Measurements from ENCODE around the gene ADGRB2. TPM values are rescaled to one million over a fixed set of nuclear protein-coding genes. Genes with fewer than 3 reads are reported as not detected.

Gene ADGRB2
- total and polyA plus RNA-seq, 2 experiments from 2014 or later = 0.51 to 3.6 TPM

DNA sequence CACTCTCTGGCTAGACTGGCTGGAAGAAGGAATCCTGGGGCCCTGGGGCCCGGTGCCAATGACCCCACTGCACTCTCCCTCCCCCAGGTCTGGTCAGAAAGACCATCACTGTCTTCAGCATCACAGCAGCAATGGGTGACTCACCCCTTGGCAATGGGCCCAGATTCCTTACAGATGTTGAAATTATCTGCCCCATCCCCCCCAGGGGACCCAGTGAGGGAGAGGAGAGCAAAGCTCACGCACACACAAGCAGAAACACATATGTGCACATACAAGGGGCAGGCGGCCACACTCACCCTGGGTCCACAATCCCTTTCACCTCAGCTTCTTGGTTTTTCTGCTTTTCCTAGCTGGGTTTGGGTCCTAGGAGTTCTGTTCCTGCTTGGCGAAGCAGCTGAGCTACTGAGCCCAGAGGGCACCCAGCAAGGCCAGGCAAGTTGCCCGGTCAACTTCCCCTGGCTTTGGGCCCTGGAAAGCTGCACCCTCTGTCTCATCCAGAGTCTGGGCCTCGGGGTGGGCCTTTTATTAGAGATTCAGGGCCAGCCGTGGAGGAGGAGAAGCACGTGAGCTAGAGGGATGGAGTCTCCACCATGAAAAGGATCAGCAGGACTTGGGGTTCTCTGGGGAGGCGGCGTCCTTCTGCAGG, 62.9 kb downstream of the ADGRB2 start:
- no peaks in the 10 kb centered on the region for H4K20me1 ChIP-seq (ENCODE audit: insufficient read depth)
- peak overlapping the region; percentile 84 for H3K4me3 ChIP-seq
- peak overlapping the region; percentile 93 for H3K4me2 ChIP-seq (ENCODE audit: unreplicated experiment)
- no peak for TF ChIP-seq EZH2 (IDR thresholded peaks at IDR 0.05; ENCODE audit: insufficient read depth, poor library complexity, severe bottlenecking)
- TF ChIP-seq EZH2phosphoT487 (IDR thresholded peaks at IDR 0.05; ENCODE audit: insufficient read depth, low read depth) = no peak
- peak; percentile 93 for DNase-seq
- in situ Hi-C loops (cut with MboI) = no loop called here
- WGBS, 2 experiments (ENCODE audit: low coverage in 1 of 2, low lambda C conversion rate in 2 of 2, missing lambda C conversion rate in 2 of 2) = 2% methylated on average over 9 to 10 of the region's 10 CpGs
- peak overlapping the region; percentile 89 for H3K9ac ChIP-seq
- H3K27me3 ChIP-seq (replicated peaks; ENCODE audit: insufficient read depth) = no peaks in the 10 kb centered on the region
- peaks cover 24% of the 10 kb centered on the region; the same call in 1 of the 2 replicates for H3K36me3 ChIP-seq (ENCODE audit: low read depth)
- H2AFZ ChIP-seq = no peak overlapping the region
- H3K4me1 ChIP-seq (ENCODE audit: insufficient read depth) = peaks cover 47% of the 10 kb centered on the region
- peak overlapping the region; percentile 89 for H3K27ac ChIP-seq
- no peaks in the 10 kb centered on the region for H3K9me2 ChIP-seq (ENCODE audit: insufficient read depth)
- no peaks in the 10 kb centered on the region for H3K9me3 ChIP-seq (ENCODE audit: low read depth)
- H3F3A ChIP-seq (ENCODE audit: insufficient read depth) = peaks cover 36% of the 10 kb centered on the region
- H3K79me2 ChIP-seq (ENCODE audit: insufficient read depth) = peaks cover 39% of the 10 kb centered on the region

DNA sequence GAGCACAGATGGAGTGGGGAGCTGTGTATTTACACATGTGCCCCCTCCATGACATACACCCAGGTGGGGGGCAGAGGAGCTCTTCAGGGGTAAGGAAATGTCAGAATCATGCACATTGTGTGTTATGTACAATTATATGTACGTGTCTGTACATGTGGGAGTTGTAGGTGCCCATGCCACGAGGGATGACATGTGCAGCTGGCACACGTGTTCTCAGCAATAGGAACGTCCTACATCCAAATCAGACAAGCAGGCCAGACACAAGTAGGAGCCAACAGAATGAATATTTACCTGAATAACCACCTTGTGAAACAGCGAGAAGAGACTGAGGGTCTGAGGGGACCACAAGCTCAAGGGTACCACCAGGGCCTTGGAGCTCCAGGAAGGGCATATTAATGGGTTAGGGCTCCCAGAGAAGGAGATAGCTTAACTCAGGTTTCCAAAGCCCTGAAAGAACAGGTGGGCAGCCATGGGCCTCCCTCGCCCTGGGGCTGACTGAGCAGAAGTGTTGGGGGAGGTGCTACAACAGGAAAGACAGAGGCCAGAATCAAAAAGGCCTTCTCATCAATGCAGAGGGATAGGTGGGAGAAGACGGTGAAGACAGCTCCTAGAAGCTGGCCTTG, 63.6 kb downstream of the ADGRB2 start:
- Histone ChIP-seq H3K27ac (peak overlapping the region; percentile 89), H3K79me2 (ENCODE audit: insufficient read depth) (peaks cover 39% of the 10 kb centered on the region), H3K27me3 (replicated peaks; ENCODE audit: insufficient read depth) (no peaks in the 10 kb centered on the region), H3K4me3 (peak overlapping the region; percentile 84), H3F3A (ENCODE audit: insufficient read depth) (peaks cover 36% of the 10 kb centered on the region), H3K36me3 (ENCODE audit: low read depth) (peaks cover 24% of the 10 kb centered on the region; the same call in 1 of the 2 replicates), H4K20me1 (ENCODE audit: insufficient read depth) (no peaks in the 10 kb centered on the region), H3K9me2 (ENCODE audit: insufficient read depth) (no peaks in the 10 kb centered on the region), H3K4me2 (ENCODE audit: unreplicated experiment) (peak overlapping the region; percentile 93), H3K4me1 (ENCODE audit: insufficient read depth) (peaks cover 44% of the 10 kb centered on the region), H2AFZ (no peak overlapping the region), H3K9ac (peak overlapping the region; percentile 89), H3K9me3 (ENCODE audit: low read depth) (no peaks in the 10 kb centered on the region)
- TF ChIP-seq EZH2phosphoT487 (IDR thresholded peaks at IDR 0.05; ENCODE audit: insufficient read depth, low read depth) (no peak), EZH2 (IDR thresholded peaks at IDR 0.05; ENCODE audit: insufficient read depth, poor library complexity, severe bottlenecking) (no peak)
- in situ Hi-C loops (cut with MboI) = no loop called here
- DNase-seq = no peak
- WGBS, 2 experiments (ENCODE audit: low coverage in 1 of 2, low lambda C conversion rate in 2 of 2, missing lambda C conversion rate in 2 of 2) = 37 to 40% methylated on average over 7 of the region's 7 CpGs

DNA sequence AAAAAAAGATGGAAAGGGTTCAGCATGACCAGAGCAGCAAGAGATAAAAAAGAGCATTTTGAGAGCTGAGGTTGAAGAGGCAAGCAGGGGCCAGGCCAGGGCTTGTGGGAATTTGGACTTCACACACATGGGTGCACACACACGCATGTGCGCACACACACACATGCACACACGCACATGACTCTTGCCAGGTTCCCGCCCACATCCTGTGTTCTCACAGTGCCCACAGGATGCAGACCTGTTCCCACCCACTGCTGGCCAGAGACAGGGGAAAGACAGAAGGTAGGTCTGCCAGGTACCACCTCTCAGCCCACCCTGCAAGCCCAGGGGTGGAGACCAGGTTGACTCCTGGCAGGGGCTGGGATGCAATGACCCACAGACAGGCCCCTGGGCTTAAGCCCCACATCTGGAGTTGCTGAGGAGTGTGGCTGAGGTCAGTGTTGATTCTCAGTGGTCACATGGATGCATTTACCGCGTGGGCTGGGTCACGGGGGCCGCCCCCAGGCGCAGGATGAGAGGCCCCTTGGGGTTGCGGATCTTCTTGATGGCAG, 64.7 kb downstream of the ADGRB2 start:
- in situ Hi-C loops (cut with MboI) = no loop called here
- no peaks in the 10 kb centered on the region for H3K27me3 ChIP-seq (replicated peaks; ENCODE audit: insufficient read depth)
- H3F3A ChIP-seq (ENCODE audit: insufficient read depth) = peaks cover 36% of the 10 kb centered on the region
- no peak overlapping the region for H3K9ac ChIP-seq
- H3K4me1 ChIP-seq (ENCODE audit: insufficient read depth) = peaks cover 33% of the 10 kb centered on the region
- H2AFZ ChIP-seq = no peak overlapping the region
- H3K9me3 ChIP-seq (ENCODE audit: low read depth) = no peaks in the 10 kb centered on the region
- no peak overlapping the region for H3K27ac ChIP-seq
- DNase-seq = no peak
- H3K79me2 ChIP-seq (ENCODE audit: insufficient read depth) = peaks cover 39% of the 10 kb centered on the region
- TF ChIP-seq EZH2phosphoT487 (IDR thresholded peaks at IDR 0.05; ENCODE audit: insufficient read depth, low read depth) (no peak), EZH2 (IDR thresholded peaks at IDR 0.05; ENCODE audit: insufficient read depth, poor library complexity, severe bottlenecking) (no peak)
- H3K9me2 ChIP-seq (ENCODE audit: insufficient read depth) = no peaks in the 10 kb centered on the region
- no peak overlapping the region for H3K4me3 ChIP-seq
- no peaks in the 10 kb centered on the region for H4K20me1 ChIP-seq (ENCODE audit: insufficient read depth)
- no peak overlapping the region for H3K4me2 ChIP-seq (ENCODE audit: unreplicated experiment)
- H3K36me3 ChIP-seq (ENCODE audit: low read depth) = peaks cover 24% of the 10 kb centered on the region; the same call in 1 of the 2 replicates
- 58 to 69% methylated on average over 10 of the region's 10 CpGs for WGBS, 2 experiments (ENCODE audit: low coverage in 1 of 2, low lambda C conversion rate in 2 of 2, missing lambda C conversion rate in 2 of 2)

GRCh38 chr1:31697369-31697984, 66.7 kb downstream of the ADGRB2 start:
- H3K4me3 ChIP-seq = no peak overlapping the region

More at GRCh38 chr1:31697369-31697984, 66.7 kb downstream of the ADGRB2 start:
- H3K79me2 ChIP-seq (ENCODE audit: insufficient read depth) = peaks cover 27% of the 10 kb centered on the region
- 76 to 84% methylated on average over 12 of the region's 12 CpGs for WGBS, 2 experiments (ENCODE audit: low coverage in 1 of 2, low lambda C conversion rate in 2 of 2, missing lambda C conversion rate in 2 of 2)
- peaks cover 28% of the 10 kb centered on the region for H3K4me1 ChIP-seq (ENCODE audit: insufficient read depth)
- no peak overlapping the region for H3K4me2 ChIP-seq (ENCODE audit: unreplicated experiment)
- TF ChIP-seq EZH2 (IDR thresholded peaks at IDR 0.05; ENCODE audit: insufficient read depth, poor library complexity, severe bottlenecking) (no peak), EZH2phosphoT487 (IDR thresholded peaks at IDR 0.05; ENCODE audit: insufficient read depth, low read depth) (no peak)
- H3K9me2 ChIP-seq (ENCODE audit: insufficient read depth) = no peaks in the 10 kb centered on the region
- no peak overlapping the region for H3K9ac ChIP-seq
- H2AFZ ChIP-seq = no peak overlapping the region
- H3K36me3 ChIP-seq (ENCODE audit: low read depth) = peaks cover 31% of the 10 kb centered on the region
- in situ Hi-C loops (cut with MboI) = no loop called here
- no peaks in the 10 kb centered on the region for H3K27me3 ChIP-seq (replicated peaks; ENCODE audit: insufficient read depth)
- H3K9me3 ChIP-seq (ENCODE audit: low read depth) = no peaks in the 10 kb centered on the region
- peaks cover 25% of the 10 kb centered on the region for H3F3A ChIP-seq (ENCODE audit: insufficient read depth)
- no peak for DNase-seq
- no peak overlapping the region for H3K27ac ChIP-seq
- no peaks in the 10 kb centered on the region for H4K20me1 ChIP-seq (ENCODE audit: insufficient read depth)

All from GM23248 (cell line).